ENCODE data around the gene ARL17B. TPM values are rescaled to one million over a fixed set of nuclear protein-coding genes. Genes with fewer than 3 reads are reported as not detected.
"Not testable (repeated sequence)": the region's sequence is repeated elsewhere in the genome, so short reads cannot be mapped to it uniquely, and the experiment has no call there.

Gene ARL17B
- total RNA-seq = 10 to 100 TPM; 22.6 to 27.6 TPM

- peak; percentile 90 for DNase-seq
- H3K27me3 Mint-ChIP-seq; H3K4me1 Mint-ChIP-seq; intact Hi-C loops (cut with DNase I, micrococcal nuclease); H3K36me3 Mint-ChIP-seq (ENCODE audit: low read depth); H3K27ac Mint-ChIP-seq; CTCF ChIA-PET; H3K9me3 Mint-ChIP-seq (ENCODE audit: low read depth); POLR2A ChIA-PET: not testable (repeated sequence)
- ATAC-seq = peak; percentile 95
- H3K4me3 Mint-ChIP-seq = peak within 1 kb of the TSS; percentile 35
Observed at GRCh38 chr17:46361755-46362154, at the start of gene ARL17B. TSS of gene ARL17B (minus strand) at chr17:46361766. CDS start at chr17:46358397, 3,369 bp downstream.

DNA sequence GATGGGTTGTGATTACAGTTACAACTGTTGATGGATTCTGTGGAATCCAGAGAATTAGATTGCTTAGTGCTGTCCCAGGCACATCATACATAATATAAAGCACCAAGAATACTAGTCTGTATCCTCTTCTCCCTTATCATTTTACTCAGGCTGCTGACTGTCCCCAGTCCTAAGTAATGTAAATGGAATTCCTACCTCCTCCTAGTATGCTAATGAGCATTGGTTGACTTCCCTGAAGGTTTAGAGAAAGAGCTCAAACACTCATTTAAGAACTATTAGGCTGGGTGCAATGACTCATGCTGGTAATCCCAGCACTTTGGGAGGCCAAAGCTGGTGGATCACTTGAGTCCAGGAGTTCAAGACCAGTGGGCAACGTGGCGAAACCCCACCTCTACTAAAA lies 48.3 kb upstream of the ARL17B start:
- CTCF ChIA-PET; ATAC-seq; H3K4me1 Mint-ChIP-seq; H3K27me3 Mint-ChIP-seq; H3K9me3 Mint-ChIP-seq (ENCODE audit: low read depth); DNase-seq; intact Hi-C loops (cut with DNase I, micrococcal nuclease); POLR2A ChIA-PET; H3K36me3 Mint-ChIP-seq (ENCODE audit: low read depth); H3K27ac Mint-ChIP-seq; H3K4me3 Mint-ChIP-seq: not testable (repeated sequence)

DNA sequence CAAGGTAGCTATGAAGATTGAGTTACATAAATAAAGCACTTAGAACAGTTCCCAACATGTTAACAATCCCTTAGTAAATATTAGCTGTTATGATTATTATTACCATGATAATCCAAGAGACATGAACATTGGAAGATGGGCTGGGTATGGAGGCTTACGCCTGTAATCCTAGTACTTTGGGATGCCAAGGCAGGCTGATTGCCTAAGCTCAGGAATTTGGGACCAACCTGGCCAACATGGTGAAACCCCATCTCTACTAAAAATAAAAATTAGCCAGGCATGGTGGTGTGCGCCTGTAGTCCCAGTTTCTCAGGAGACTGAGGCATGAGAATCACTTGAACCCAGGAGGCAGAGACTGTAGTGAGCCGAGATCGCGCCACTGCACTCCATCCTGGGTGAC lies 45.6 kb upstream of the ARL17B start:
- CTCF ChIA-PET; H3K4me3 Mint-ChIP-seq; intact Hi-C loops (cut with DNase I, micrococcal nuclease); ATAC-seq; DNase-seq; H3K27me3 Mint-ChIP-seq; H3K4me1 Mint-ChIP-seq; H3K36me3 Mint-ChIP-seq (ENCODE audit: low read depth); H3K9me3 Mint-ChIP-seq (ENCODE audit: low read depth); POLR2A ChIA-PET; H3K27ac Mint-ChIP-seq: not testable (repeated sequence)

- POLR2A ChIA-PET; H3K4me1 Mint-ChIP-seq; CTCF ChIA-PET; H3K27ac Mint-ChIP-seq; H3K27me3 Mint-ChIP-seq; intact Hi-C loops (cut with DNase I, micrococcal nuclease); H3K36me3 Mint-ChIP-seq (ENCODE audit: low read depth); DNase-seq; H3K9me3 Mint-ChIP-seq (ENCODE audit: low read depth); H3K4me3 Mint-ChIP-seq; ATAC-seq: not testable (repeated sequence)
Observed at GRCh38 chr17:46401033-46401787, 39.6 kb upstream of the ARL17B start.

GRCh38 chr17:46400543-46400942 lies 39.0 kb upstream of the ARL17B start:
- H3K36me3 Mint-ChIP-seq (ENCODE audit: low read depth); ATAC-seq; H3K9me3 Mint-ChIP-seq (ENCODE audit: low read depth); H3K27me3 Mint-ChIP-seq; POLR2A ChIA-PET; H3K4me1 Mint-ChIP-seq; DNase-seq; intact Hi-C loops (cut with DNase I, micrococcal nuclease); H3K4me3 Mint-ChIP-seq; H3K27ac Mint-ChIP-seq; CTCF ChIA-PET: not testable (repeated sequence)

GRCh38 chr17:46399993-46400392 lies 38.4 kb upstream of the ARL17B start:
- H3K27me3 Mint-ChIP-seq; ATAC-seq; H3K36me3 Mint-ChIP-seq (ENCODE audit: low read depth); intact Hi-C loops (cut with DNase I, micrococcal nuclease); H3K27ac Mint-ChIP-seq; H3K4me1 Mint-ChIP-seq; H3K4me3 Mint-ChIP-seq; H3K9me3 Mint-ChIP-seq (ENCODE audit: low read depth); POLR2A ChIA-PET; DNase-seq; CTCF ChIA-PET: not testable (repeated sequence)

DNA sequence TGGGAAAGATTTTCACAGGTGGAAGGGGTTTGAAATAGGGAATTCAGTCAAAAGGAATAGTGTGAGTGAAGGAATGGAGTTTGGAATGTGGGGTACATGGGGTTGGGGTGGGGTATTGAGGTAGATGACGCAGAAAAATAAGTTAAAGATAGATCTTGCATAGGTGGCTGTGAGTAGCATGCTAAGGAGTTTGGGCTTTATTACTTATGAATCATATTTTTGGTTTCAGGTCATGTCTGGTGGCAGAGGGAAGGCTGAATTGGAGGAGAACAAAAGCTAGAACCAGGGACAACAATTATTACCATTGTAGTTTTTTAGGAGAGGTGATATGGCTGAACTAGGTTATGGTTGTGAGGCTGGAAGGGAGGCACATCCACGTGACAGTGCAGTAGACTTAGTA lies 34.7 kb upstream of the ARL17B start:
- POLR2A ChIA-PET; CTCF ChIA-PET; H3K36me3 Mint-ChIP-seq (ENCODE audit: low read depth); H3K9me3 Mint-ChIP-seq (ENCODE audit: low read depth); H3K4me3 Mint-ChIP-seq; H3K4me1 Mint-ChIP-seq; H3K27me3 Mint-ChIP-seq; DNase-seq; H3K27ac Mint-ChIP-seq; intact Hi-C loops (cut with DNase I, micrococcal nuclease): not testable (repeated sequence)
- peak; percentile 68 for ATAC-seq

DNA sequence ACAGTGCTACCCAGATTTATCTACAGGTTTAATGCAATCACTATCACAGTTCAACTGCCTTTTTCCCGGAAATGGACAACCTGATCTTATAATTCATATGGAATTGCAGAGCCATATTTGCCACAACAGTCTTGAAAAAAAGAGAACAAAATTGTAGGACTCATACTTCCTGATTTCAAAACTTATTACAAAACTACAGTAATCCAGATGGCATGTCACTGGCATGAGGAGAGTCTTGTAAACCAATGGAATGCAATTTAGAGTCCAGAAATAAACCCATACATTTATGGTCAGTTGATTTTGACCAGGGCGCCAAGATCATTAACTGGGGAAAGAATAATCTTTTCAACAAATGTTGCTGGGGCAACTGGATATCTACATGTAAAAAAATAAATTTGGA lies 32.1 kb upstream of the ARL17B start:
- intact Hi-C loops (cut with DNase I, micrococcal nuclease); H3K36me3 Mint-ChIP-seq (ENCODE audit: low read depth); H3K9me3 Mint-ChIP-seq (ENCODE audit: low read depth); ATAC-seq; H3K4me1 Mint-ChIP-seq; H3K4me3 Mint-ChIP-seq; DNase-seq; H3K27ac Mint-ChIP-seq; H3K27me3 Mint-ChIP-seq; CTCF ChIA-PET; POLR2A ChIA-PET: not testable (repeated sequence)

- H3K27me3 Mint-ChIP-seq; H3K36me3 Mint-ChIP-seq (ENCODE audit: low read depth); ATAC-seq; H3K4me3 Mint-ChIP-seq; H3K4me1 Mint-ChIP-seq; DNase-seq; intact Hi-C loops (cut with DNase I, micrococcal nuclease); H3K9me3 Mint-ChIP-seq (ENCODE audit: low read depth); CTCF ChIA-PET; POLR2A ChIA-PET; H3K27ac Mint-ChIP-seq: not testable (repeated sequence)
Observed at GRCh38 chr17:46385491-46385890, 23.9 kb upstream of the ARL17B start.

GRCh38 chr17:46383118-46383517 lies 21.6 kb upstream of the ARL17B start:
- H3K9me3 Mint-ChIP-seq (ENCODE audit: low read depth); H3K4me3 Mint-ChIP-seq; H3K4me1 Mint-ChIP-seq; DNase-seq; CTCF ChIA-PET; H3K36me3 Mint-ChIP-seq (ENCODE audit: low read depth); H3K27ac Mint-ChIP-seq; H3K27me3 Mint-ChIP-seq; POLR2A ChIA-PET; intact Hi-C loops (cut with DNase I, micrococcal nuclease): not testable (repeated sequence)
- ATAC-seq = peak; percentile 87

DNA sequence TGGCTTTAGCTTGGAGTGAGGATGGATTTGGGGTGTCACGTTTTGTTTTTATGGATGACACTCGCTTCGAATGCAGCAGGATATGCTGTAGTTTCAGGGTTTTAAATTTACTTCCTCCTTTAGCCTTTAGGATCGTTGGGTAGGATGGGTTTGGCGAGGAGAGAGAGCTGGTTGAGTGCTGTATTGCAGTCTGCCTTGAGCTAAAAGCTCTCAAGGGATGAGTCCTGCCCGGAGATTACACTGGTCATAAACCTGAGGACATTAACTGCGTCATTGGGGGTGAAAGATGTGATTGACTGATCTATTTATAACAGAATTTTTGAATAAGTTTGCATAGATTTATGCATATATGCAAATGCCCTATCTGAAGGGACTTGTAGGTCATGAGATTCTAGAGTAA lies 11.9 kb upstream of the ARL17B start:
- H3K36me3 Mint-ChIP-seq (ENCODE audit: low read depth); POLR2A ChIA-PET; intact Hi-C loops (cut with DNase I, micrococcal nuclease); H3K27ac Mint-ChIP-seq; H3K27me3 Mint-ChIP-seq; H3K9me3 Mint-ChIP-seq (ENCODE audit: low read depth); DNase-seq; CTCF ChIA-PET; H3K4me3 Mint-ChIP-seq; H3K4me1 Mint-ChIP-seq: not testable (repeated sequence)
- peak; percentile 53 for ATAC-seq

GRCh38 chr17:46372236-46373229 lies 11.0 kb upstream of the ARL17B start:
- H3K36me3 Mint-ChIP-seq (ENCODE audit: low read depth); H3K4me3 Mint-ChIP-seq; intact Hi-C loops (cut with DNase I, micrococcal nuclease); H3K4me1 Mint-ChIP-seq; POLR2A ChIA-PET; H3K27ac Mint-ChIP-seq; H3K27me3 Mint-ChIP-seq; CTCF ChIA-PET; H3K9me3 Mint-ChIP-seq (ENCODE audit: low read depth); DNase-seq: not testable (repeated sequence)
- ATAC-seq = peak; percentile 85

Data from activated CD4-positive, alpha-beta T cell treated with anti-CD3 and anti-CD28 coated beads for 36 hours (primary cell).